DND-41 (cell line): ENCODE results near the gene NUDCD3.

Experiments
- ATAC-seq: fragments of 200-7000 bp; cut with Tn5 transposase; 3 replicates; pipeline ENCODE4 v1.9.1; 2021; ENCODE audit warnings: low read depth; ENCODE audit not compliant: insufficient read depth
- DNase-seq: peaks from one replicate; pipeline ENCODE4 v3.0.0-alpha.2; 2020
- H2AFZ ChIP-seq: 2 replicates; pipeline ENCODE4 v1.6.0; 2012; ENCODE audit warnings: low read depth, low read length
- H3K27ac ChIP-seq: 2 replicates; pipeline ENCODE4 v1.5.1; 2012; ENCODE audit warnings: low read length, inconsistent platforms
- H3K27me3 ChIP-seq: fragments of 200-600 bp; sonication (generic); 2 replicates; pipeline ENCODE4 v1.6.0; 2012; ENCODE audit warnings: low read length, mild to moderate bottlenecking, inconsistent platforms; ENCODE audit not compliant: insufficient read depth, poor library complexity
- H3K36me3 ChIP-seq: 2 replicates; pipeline ENCODE4 v1.5.1; 2012; ENCODE audit warnings: low read length, inconsistent platforms; ENCODE audit not compliant: insufficient read depth
- H3K4me1 ChIP-seq: 2 replicates; pipeline ENCODE4 v1.5.1; 2012; ENCODE audit warnings: mild to moderate bottlenecking, low read length; ENCODE audit not compliant: insufficient read depth
- H3K4me2 ChIP-seq: 2 replicates; pipeline ENCODE4 v1.6.0; 2012; ENCODE audit warnings: mild to moderate bottlenecking, moderate library complexity, low read length, inconsistent platforms; ENCODE audit not compliant: insufficient read depth
- H3K4me3 ChIP-seq, 2 experiments: fragments of 200-600 bp in 1 of 2; shearing (Covaris generic) in 1 of 2; 2 replicates each; pipeline ENCODE4 v1.5.1; 2012 to 2016; ENCODE audit warnings: inconsistent platforms in 2 of 2, low read length in 2 of 2, mild to moderate bottlenecking in 2 of 2, low read depth in 1 of 2, moderate library complexity in 1 of 2
- H3K79me2 ChIP-seq: 2 replicates; pipeline ENCODE4 v1.6.0; 2012; ENCODE audit warnings: low read length, inconsistent platforms; ENCODE audit not compliant: insufficient read depth
- H3K9ac ChIP-seq: 2 replicates; pipeline ENCODE4 v1.6.0; 2012; ENCODE audit warnings: low read depth, mild to moderate bottlenecking, inconsistent platforms, low read length, moderate library complexity
- H3K9me3 ChIP-seq: 2 replicates; pipeline ENCODE4 v1.5.1; 2012; ENCODE audit warnings: low read length, moderate library complexity, mild to moderate bottlenecking, inconsistent platforms; ENCODE audit not compliant: insufficient read depth, severe bottlenecking
- H4K20me1 ChIP-seq: 2 replicates; pipeline ENCODE4 v1.6.0; 2012; ENCODE audit warnings: low read length; ENCODE audit not compliant: insufficient read depth
- EZH2 ChIP-seq: IDR thresholded peaks from 3 replicates; pipeline ENCODE4 v1.6.1; 2012; ENCODE audit warnings: borderline replicate concordance, low read depth, mild to moderate bottlenecking, moderate library complexity, low read length, inconsistent platforms; ENCODE audit not compliant: severe bottlenecking
- TF ChIP-seq, protein P1 (sequence below): IDR thresholded peaks from 2 replicates; pipeline ENCODE4 v1.5.1; 2012; ENCODE audit warnings: borderline replicate concordance, low read length, moderate library complexity, mild to moderate bottlenecking; ENCODE audit not compliant: poor library complexity, severe bottlenecking; ENCODE audit errors: extremely low read depth

NUDCD3 gene

DNA sequence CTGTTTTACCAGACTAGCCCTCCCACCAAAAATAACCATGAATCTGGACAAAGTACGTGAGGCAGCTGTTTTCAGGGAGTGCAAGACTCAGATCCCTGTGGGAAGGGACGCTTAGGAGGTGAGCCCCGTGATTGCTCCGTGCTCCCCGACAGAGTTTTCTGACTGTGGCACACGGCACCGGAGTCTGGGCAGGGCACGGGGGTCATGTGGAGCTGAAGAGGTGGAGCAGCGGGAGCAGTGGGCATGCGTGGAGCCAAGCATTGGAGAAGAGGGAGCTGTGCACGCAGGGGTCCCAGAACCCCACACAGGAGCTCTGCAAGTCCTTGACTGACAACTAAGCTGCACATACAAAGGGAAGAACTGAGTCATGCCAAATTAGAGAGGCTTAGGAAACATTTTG, 154.0 kb downstream of the NUDCD3 start:
- H3K4me2 ChIP-seq: no peak overlapping the region
- no peaks in the 10 kb centered on the region for H4K20me1 ChIP-seq
- H3K27ac ChIP-seq: no peak overlapping the region
- H3K27me3 ChIP-seq: peaks cover 7% of the 10 kb centered on the region
- H3K4me1 ChIP-seq: no peaks in the 10 kb centered on the region
- no peak overlapping the region for H2AFZ ChIP-seq
- H3K36me3 ChIP-seq: no peaks in the 10 kb centered on the region
- ATAC-seq: no peak
- no peaks in the 10 kb centered on the region for H3K9me3 ChIP-seq
- H3K4me3 ChIP-seq: no peak overlapping the region
- TF ChIP-seq EZH2: no peak
- no peaks in the 10 kb centered on the region for H3K79me2 ChIP-seq
- no peak for DNase-seq
- H3K9ac ChIP-seq: no peak overlapping the region

DNA sequence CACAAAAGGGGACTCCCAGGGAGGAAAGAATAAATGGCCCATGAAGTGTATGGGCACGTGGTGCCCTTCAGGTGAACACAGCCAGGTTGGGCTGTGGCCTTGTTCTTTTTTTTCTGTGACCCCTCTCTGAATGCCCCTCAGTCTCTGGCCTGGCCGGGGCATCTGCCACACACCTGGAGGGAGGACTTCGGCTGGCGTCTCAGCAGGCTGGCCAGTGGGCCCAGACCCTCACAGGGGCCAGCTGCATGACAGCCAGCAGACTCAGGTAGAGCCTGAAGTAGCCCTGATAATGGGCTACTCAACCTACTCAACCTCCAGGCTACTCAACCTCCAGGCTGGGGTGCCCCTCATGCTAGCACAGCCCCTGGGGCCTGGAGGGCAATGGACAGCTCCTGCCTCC, 155.3 kb downstream of the NUDCD3 start:
- no peak overlapping the region for H3K27ac ChIP-seq
- H3K36me3 ChIP-seq: no peaks in the 10 kb centered on the region
- DNase-seq (no peak), ATAC-seq (no peak)
- TF ChIP-seq EZH2: no peak
- TF ChIP-seq, protein P1, sequence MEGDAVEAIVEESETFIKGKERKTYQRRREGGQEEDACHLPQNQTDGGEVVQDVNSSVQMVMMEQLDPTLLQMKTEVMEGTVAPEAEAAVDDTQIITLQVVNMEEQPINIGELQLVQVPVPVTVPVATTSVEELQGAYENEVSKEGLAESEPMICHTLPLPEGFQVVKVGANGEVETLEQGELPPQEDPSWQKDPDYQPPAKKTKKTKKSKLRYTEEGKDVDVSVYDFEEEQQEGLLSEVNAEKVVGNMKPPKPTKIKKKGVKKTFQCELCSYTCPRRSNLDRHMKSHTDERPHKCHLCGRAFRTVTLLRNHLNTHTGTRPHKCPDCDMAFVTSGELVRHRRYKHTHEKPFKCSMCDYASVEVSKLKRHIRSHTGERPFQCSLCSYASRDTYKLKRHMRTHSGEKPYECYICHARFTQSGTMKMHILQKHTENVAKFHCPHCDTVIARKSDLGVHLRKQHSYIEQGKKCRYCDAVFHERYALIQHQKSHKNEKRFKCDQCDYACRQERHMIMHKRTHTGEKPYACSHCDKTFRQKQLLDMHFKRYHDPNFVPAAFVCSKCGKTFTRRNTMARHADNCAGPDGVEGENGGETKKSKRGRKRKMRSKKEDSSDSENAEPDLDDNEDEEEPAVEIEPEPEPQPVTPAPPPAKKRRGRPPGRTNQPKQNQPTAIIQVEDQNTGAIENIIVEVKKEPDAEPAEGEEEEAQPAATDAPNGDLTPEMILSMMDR: no peak
- H3K79me2 ChIP-seq: no peaks in the 10 kb centered on the region
- no peaks in the 10 kb centered on the region for H3K4me1 ChIP-seq
- H2AFZ ChIP-seq: no peak overlapping the region
- no peaks in the 10 kb centered on the region for H4K20me1 ChIP-seq
- peaks cover 7% of the 10 kb centered on the region for H3K27me3 ChIP-seq
- H3K9ac ChIP-seq: no peak overlapping the region
- H3K9me3 ChIP-seq: no peaks in the 10 kb centered on the region
- no peak overlapping the region for H3K4me3 ChIP-seq
- H3K4me2 ChIP-seq: no peak overlapping the region

DNA sequence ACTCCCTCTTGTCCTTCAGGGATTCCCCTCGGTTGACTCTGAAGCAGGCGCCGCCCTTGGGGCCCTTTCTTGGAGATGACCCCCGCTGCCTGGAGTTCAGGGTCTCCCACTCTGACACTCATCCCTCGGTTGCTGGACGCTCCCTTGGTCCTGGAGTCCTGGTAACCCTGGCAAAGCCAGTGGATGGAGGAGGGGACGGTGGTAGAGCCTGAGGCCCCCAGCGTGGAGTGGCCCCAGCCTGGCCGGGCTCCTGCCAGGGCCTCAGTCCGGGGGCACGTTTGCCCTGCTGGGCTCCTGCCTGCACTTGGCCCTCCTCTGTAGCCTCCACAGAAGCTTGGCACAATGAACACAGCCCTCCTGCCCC, 155.7 kb downstream of the NUDCD3 start:
- H3K36me3 ChIP-seq: no peaks in the 10 kb centered on the region
- H3K9me3 ChIP-seq: no peaks in the 10 kb centered on the region
- peaks cover 7% of the 10 kb centered on the region for H3K27me3 ChIP-seq
- H3K9ac ChIP-seq: no peak overlapping the region
- H3K4me1 ChIP-seq: no peaks in the 10 kb centered on the region
- H3K79me2 ChIP-seq: no peaks in the 10 kb centered on the region
- no peak overlapping the region for H3K4me2 ChIP-seq
- DNase-seq (no peak), ATAC-seq (no peak)
- no peak overlapping the region for H2AFZ ChIP-seq
- no peak overlapping the region for H3K27ac ChIP-seq
- H4K20me1 ChIP-seq: no peaks in the 10 kb centered on the region
- no peak for TF ChIP-seq EZH2
- TF ChIP-seq, protein P1: no peak
- no peak overlapping the region for H3K4me3 ChIP-seq

DNA sequence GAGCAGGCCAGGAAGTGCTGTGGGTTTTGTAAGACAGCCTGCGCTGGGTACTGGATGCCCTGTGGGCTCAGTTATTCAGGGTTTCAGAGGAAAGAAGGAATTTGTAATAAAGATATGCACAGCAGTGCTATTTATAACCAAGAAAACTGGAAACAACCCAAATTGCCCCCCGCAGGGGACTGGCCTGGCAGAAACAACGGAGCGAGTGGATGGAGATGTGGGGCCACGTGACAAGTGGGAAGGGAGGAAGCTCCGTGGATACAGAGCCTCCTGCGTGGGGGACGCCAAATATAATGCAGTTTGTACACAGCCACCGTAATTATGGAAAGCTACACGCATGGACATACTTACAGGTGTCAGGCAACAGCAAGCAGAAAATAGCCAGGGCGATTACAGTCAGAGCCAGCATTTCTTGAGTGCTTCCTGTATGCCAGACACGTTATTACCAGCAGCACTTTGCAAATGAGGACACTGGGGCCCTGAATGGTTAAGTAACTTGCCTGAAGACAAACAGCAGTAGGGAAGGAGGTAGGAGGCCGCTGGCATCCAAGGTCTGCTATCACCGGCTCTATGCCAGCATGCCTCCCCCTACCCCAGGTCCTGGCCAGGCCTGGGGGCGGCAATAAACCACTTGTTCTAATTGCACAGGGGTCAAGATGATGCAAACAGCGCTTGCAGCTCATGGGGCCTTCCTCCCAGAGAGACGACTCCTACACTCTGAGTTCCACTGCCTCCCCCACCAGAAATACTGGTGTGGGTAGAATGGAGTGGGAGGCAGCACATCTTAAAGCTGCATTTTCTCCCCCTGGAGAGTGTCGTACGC, 156.3 kb downstream of the NUDCD3 start:
- H3K27ac ChIP-seq: no peak overlapping the region
- no peaks in the 10 kb centered on the region for H3K9me3 ChIP-seq
- H3K27me3 ChIP-seq: peaks cover 7% of the 10 kb centered on the region
- no peaks in the 10 kb centered on the region for H3K36me3 ChIP-seq
- no peak overlapping the region for H2AFZ ChIP-seq
- H3K4me3 ChIP-seq: no peak overlapping the region
- no peaks in the 10 kb centered on the region for H3K4me1 ChIP-seq
- no peaks in the 10 kb centered on the region for H4K20me1 ChIP-seq
- no peak for ATAC-seq
- no peaks in the 10 kb centered on the region for H3K79me2 ChIP-seq
- H3K4me2 ChIP-seq: no peak overlapping the region
- TF ChIP-seq, protein P1: no peak
- TF ChIP-seq EZH2: no peak
- no peak for DNase-seq
- no peak overlapping the region for H3K9ac ChIP-seq
